ENCODE measurements around the gene RIT1. TPM values are rescaled to one million over a fixed set of nuclear protein-coding genes. Genes with fewer than 3 reads are reported as not detected.

RIT1 gene
- total and polyA plus RNA-seq, 2 of the 13 experiments (the other 11 are each of a cell fraction or from before 2014, with no cell fraction given): 12.2 to 32.2 TPM

GRCh38 chr1:155850345-155850744 is 60.8 kb downstream of the RIT1 start:
- peaks cover 36% of the 10 kb centered on the region for H3K79me2 ChIP-seq (ENCODE audit: insufficient read depth, low read length)
- CTCF ChIA-PET (ENCODE audit: low intra/inter-chr PET ratio, low total read pairs): no interaction called here
- TF ChIP-seq SYNCRIP (IDR thresholded peaks at IDR 0.05; ENCODE audit: insufficient read depth, low read depth, low read length) (no peak), TBX2 (CRISPR knock-in tag; IDR thresholded peaks at IDR 0.05; ENCODE audit: borderline replicate concordance) (no peak), ZNF382 (CRISPR knock-in tag; IDR thresholded peaks at IDR 0.05; ENCODE audit: borderline replicate concordance) (no peak), MAFK (conservative IDR thresholded peaks at IDR 0.05 in 1 of 2, IDR thresholded peaks at IDR 0.05 in 1 of 2; ENCODE audit: low read length in 2 of 2) (no peak), MYNN (CRISPR knock-in tag; IDR thresholded peaks at IDR 0.05; ENCODE audit: low read depth) (no peak), ZSCAN30 (CRISPR knock-in tag; IDR thresholded peaks at IDR 0.05) (no peak), ZFAT (CRISPR knock-in tag; conservative IDR thresholded peaks at IDR 0.05) (no peak), ZMAT3 (CRISPR knock-in tag; conservative IDR thresholded peaks at IDR 0.05) (no peak), ZNF747 (CRISPR knock-in tag; IDR thresholded peaks at IDR 0.05; ENCODE audit: borderline replicate concordance) (no peak), SUZ12 (IDR thresholded peaks at IDR 0.05; ENCODE audit: low read depth, low read length) (no peak), ZNF225 (CRISPR knock-in tag; IDR thresholded peaks at IDR 0.05) (no peak), KDM1A (CRISPR knock-in tag; IDR thresholded peaks at IDR 0.05) (no peak), GATA4 (IDR thresholded peaks at IDR 0.05; ENCODE audit: borderline replicate concordance, low read depth) (no peak), KMT2B (CRISPR knock-in tag; IDR thresholded peaks at IDR 0.05) (no peak), SNAPC2 (CRISPR knock-in tag; IDR thresholded peaks at IDR 0.05) (no peak), NR0B2 (CRISPR knock-in tag; IDR thresholded peaks at IDR 0.05) (no peak), ZSCAN31 (CRISPR knock-in tag; IDR thresholded peaks at IDR 0.05; ENCODE audit: low read depth) (no peak)
- no peak overlapping the region for H3K9ac ChIP-seq (ENCODE audit: insufficient read depth, low read depth, low read length)
- 96% methylated on average over 3 of the region's 3 CpGs for WGBS (ENCODE audit: low lambda C conversion rate)
- peaks cover 11 to 38% of the 10 kb centered on the region in 2 experiments; a peak in 4 of 5 replicates for H3K36me3 ChIP-seq (replicated peaks in 1 of 2; ENCODE audit: control insufficient read depth in 1 of 2, insufficient read depth in 2 of 2, low read length in 2 of 2)
- no peaks in the 10 kb centered on the region for H3K9me3 ChIP-seq (ENCODE audit: low read length)
- intact Hi-C loops (cut with micrococcal nuclease; ENCODE audit: unreplicated experiment): no loop called here
- no peaks in the 10 kb centered on the region for H4K20me1 ChIP-seq (ENCODE audit: insufficient read depth, low read length)
- no TSS peak for BruUV-seq (replicated peaks)
- DNase-seq (ENCODE audit: low spot score) (no peak), FAIRE-seq (no peak), ATAC-seq (no peak)
- in situ Hi-C loops (cut with HindIII; ENCODE audit: extremely low pct_ligation_motif_present, low pct_unique_long_range_greater_than_20kb): no loop called here
- H3K4me3 ChIP-seq (replicated peaks in 1 of 3; ENCODE audit: insufficient read depth in 1 of 3, low read depth in 2 of 3, low read length in 3 of 3): no peak overlapping the region
- H3K27me3 ChIP-seq (ENCODE audit: control insufficient read depth in 1 of 2, insufficient read depth in 2 of 2, low read length in 2 of 2): no peaks in the 10 kb centered on the region
- POLR2A ChIA-PET: no interaction called here
- H2AFZ ChIP-seq (ENCODE audit: low read length): no peak overlapping the region
- 0 out of 2 replicates have a peak overlapping the region, but pooled peaks have one; percentile 12 for H3K4me2 ChIP-seq (ENCODE audit: low read depth, low read length)
- peaks cover 11% of the 10 kb centered on the region; the same call in 1 of the 2 replicates for H3K4me1 ChIP-seq (ENCODE audit: insufficient read depth, low read length)
- no peak overlapping the region for H3K27ac ChIP-seq (ENCODE audit: extremely low read length, insufficient read depth, low read length)
